ENCODE results near the gene TTC12.
A peak's percentile ranks its signal among the peaks of the same experiment; 100 is the strongest.

Gene TTC12

DNA sequence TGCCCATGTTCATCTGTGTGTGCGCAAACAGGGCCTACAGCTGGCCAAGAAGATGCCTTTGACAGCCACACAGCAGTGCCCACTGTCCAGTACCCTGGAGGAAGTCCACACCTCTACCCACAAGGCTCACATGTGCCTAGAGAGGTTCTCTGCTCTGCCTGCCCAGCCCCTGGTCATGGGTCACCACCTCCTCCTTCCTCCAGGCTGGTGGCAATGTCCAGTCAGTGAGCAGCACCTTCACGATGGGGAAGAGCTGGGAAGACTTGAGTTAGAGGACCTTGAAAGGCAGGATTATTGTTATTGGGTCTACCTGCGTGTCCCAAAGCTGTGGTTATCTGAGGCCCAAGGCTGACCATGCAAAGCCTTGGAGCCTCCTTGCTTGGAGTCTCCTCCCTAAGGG lies 28.4 kb upstream of the TTC12 start:
- TF ChIP-seq TEAD4 (IDR thresholded peaks at IDR 0.05) (no peak), EGR1 (IDR thresholded peaks at IDR 0.05) (no peak), TAF1 (IDR thresholded peaks at IDR 0.05; ENCODE audit: low read depth) (no peak), CEBPB (IDR thresholded peaks at IDR 0.05) (no peak)

DNA sequence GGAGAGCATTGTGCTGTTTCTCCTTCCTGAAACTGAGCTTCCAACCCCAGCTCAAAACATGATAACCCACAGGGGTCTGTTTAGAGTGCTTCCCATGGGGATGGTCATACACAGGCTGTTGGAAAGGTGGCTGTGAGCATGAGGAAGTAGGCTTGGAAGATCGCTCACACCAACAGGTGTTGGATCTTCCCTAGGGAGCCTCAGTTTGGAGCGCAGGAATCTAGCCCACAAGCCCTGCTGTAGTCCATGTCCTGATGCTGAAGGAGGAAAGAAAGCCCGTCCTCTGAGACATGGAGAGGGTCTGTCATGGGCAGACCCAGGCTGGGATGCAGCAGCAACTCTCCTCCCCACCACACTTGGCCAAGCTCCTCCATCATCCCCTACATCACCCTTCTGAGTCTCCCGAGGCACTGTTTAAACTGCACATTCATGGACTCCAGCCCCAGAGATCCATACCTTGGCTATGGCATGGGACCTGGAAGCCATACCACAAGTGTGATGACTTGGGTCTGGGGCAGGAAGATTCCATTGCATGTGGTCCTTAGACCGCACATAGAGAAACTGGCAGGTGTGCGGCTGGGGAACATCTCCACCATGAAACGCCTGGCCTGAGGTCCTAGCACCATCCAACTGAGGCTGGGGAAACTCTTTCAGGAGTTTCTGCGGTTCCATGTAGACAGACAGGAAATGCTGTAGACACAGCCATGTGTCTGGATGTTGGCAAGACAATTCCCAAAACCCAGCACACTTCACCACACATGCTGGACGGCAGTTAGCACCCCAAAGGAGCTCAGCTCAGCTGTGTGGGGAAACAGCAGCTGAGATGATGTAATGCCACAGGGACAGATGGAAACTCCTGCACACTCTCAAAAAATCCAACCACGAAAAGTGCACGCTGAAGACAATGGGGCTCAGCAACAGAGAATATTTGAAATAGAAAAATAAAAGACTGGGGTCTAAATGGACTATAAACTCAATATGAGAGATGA lies 27.6 kb upstream of the TTC12 start:
- TF ChIP-seq CEBPB (IDR thresholded peaks at IDR 0.05), result no peak

DNA sequence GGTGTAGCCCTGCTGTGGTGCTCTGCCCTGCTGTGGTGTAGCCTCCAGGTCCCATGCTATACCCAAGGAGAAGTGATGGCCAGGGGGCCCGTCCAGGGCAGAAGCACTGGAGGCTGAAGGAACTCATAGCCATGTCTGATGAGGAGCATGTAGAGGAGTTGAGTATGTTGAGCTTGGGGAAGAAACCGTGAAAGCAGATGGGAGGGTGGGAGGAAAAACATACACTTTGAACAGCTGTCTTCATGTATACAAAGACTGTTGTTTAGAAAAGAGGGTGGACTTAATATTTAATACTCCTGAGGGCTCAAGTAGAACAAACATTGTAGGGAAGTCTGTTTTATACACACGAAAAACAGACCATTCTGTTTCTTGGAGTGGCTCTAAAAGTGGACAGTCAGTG lies 26.6 kb upstream of the TTC12 start:
- TF ChIP-seq TCF12 (IDR thresholded peaks at IDR 0.05; ENCODE audit: low read depth) (no peak), NFIC (IDR thresholded peaks at IDR 0.05) (no peak), TAF1 (IDR thresholded peaks at IDR 0.05; ENCODE audit: low read depth) (no peak), YY1 (IDR thresholded peaks at IDR 0.05; ENCODE audit: low read depth) (no peak), CREB1 (IDR thresholded peaks at IDR 0.05; ENCODE audit: low read depth) (no peak), ZBTB7A (IDR thresholded peaks at IDR 0.05; ENCODE audit: low read depth) (no peak), RAD21 (IDR thresholded peaks at IDR 0.05; ENCODE audit: low read depth) (no peak), CEBPB (IDR thresholded peaks at IDR 0.05) (no peak)
- TF ChIP-seq, protein P1, sequence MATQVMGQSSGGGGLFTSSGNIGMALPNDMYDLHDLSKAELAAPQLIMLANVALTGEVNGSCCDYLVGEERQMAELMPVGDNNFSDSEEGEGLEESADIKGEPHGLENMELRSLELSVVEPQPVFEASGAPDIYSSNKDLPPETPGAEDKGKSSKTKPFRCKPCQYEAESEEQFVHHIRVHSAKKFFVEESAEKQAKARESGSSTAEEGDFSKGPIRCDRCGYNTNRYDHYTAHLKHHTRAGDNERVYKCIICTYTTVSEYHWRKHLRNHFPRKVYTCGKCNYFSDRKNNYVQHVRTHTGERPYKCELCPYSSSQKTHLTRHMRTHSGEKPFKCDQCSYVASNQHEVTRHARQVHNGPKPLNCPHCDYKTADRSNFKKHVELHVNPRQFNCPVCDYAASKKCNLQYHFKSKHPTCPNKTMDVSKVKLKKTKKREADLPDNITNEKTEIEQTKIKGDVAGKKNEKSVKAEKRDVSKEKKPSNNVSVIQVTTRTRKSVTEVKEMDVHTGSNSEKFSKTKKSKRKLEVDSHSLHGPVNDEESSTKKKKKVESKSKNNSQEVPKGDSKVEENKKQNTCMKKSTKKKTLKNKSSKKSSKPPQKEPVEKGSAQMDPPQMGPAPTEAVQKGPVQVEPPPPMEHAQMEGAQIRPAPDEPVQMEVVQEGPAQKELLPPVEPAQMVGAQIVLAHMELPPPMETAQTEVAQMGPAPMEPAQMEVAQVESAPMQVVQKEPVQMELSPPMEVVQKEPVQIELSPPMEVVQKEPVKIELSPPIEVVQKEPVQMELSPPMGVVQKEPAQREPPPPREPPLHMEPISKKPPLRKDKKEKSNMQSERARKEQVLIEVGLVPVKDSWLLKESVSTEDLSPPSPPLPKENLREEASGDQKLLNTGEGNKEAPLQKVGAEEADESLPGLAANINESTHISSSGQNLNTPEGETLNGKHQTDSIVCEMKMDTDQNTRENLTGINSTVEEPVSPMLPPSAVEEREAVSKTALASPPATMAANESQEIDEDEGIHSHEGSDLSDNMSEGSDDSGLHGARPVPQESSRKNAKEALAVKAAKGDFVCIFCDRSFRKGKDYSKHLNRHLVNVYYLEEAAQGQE (IDR thresholded peaks at IDR 0.05; ENCODE audit: low read depth), result no peak
- TF ChIP-seq, protein P2, sequence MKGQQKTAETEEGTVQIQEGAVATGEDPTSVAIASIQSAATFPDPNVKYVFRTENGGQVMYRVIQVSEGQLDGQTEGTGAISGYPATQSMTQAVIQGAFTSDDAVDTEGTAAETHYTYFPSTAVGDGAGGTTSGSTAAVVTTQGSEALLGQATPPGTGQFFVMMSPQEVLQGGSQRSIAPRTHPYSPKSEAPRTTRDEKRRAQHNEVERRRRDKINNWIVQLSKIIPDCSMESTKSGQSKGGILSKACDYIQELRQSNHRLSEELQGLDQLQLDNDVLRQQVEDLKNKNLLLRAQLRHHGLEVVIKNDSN (IDR thresholded peaks at IDR 0.05), result no peak

DNA sequence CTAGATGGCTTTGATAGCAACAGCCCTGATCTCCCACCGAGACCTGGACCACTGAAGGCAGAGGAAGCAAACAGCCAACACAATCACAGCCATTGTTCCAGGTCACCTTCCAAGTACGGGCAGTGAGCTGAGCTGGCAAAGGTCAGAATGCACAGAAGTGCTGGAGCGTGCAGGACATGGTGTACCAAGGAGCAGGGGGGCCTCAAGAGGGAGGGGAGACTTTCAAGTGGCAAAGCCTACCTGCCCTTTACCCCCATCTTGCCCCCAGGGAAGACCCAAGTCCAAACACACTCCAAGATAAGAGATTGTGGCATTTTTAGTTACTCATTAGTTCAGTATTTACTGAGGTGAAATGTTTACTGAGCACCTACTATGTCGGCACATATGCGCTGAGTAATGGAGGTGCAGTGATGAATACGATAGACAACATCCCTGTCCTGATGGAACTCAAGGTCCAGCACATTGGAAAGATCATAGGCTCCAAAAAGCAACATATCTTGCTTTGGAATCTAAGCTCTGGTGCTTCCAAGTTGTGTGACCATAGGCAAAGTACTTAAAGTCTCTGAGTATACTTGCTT lies 26.0 kb upstream of the TTC12 start:
- TF ChIP-seq TEAD4 (IDR thresholded peaks at IDR 0.05), result no peak
- TF ChIP-seq CEBPB (IDR thresholded peaks at IDR 0.05), result no peak
- TF ChIP-seq YY1 (IDR thresholded peaks at IDR 0.05; ENCODE audit: low read depth), result no peak
- no peak for TF ChIP-seq TAF1 (IDR thresholded peaks at IDR 0.05; ENCODE audit: low read depth)
- TF ChIP-seq, protein P2 (IDR thresholded peaks at IDR 0.05), result no peak
- TF ChIP-seq FOXM1 (IDR thresholded peaks at IDR 0.05; ENCODE audit: borderline replicate concordance, low read depth), result no peak
- TF ChIP-seq ZBTB7A (IDR thresholded peaks at IDR 0.05; ENCODE audit: low read depth), result no peak
- TF ChIP-seq EGR1 (IDR thresholded peaks at IDR 0.05), result no peak
- TF ChIP-seq NFIC (IDR thresholded peaks at IDR 0.05), result no peak
- TF ChIP-seq CREB1 (IDR thresholded peaks at IDR 0.05; ENCODE audit: low read depth), result no peak

DNA sequence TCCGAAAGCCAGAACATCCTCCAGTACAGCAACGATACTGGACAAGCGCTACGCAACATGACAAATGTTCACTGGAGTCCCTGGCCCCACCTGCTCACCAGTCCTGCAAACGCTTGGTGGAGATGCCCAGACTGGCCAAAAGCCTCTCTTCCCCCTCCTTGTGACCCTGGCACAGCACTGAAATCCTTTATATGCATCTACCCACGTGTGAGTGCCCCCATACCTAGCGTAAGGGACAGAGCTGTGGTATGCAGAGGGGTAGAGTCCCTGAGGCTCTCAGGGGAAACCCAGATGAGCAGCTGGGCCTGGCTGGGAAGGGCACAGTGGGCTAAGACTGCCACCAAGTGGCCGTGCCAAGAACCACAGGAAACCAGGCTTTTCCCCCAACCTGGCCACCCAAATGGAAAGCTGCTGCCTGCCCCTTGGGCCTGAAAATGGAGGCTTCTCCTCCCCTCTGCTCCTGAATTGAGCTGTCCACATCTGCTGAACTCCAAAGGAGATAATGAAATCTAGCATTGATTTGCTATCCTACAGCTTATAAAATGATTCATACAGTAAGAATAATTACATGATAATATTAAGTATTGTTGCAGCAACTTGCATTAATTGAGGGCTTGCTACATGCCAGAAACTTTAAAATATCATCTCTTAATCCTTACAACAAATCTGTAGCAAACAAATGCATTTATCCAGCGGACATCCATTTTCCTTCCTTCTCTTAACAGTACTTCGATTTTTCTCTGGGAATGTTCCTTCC lies 24.8 kb upstream of the TTC12 start:
- peak; percentile 92 for TF ChIP-seq RAD21 (IDR thresholded peaks at IDR 0.05; ENCODE audit: low read depth)
- TF ChIP-seq, protein P1 (IDR thresholded peaks at IDR 0.05; ENCODE audit: low read depth), result no peak

DNA sequence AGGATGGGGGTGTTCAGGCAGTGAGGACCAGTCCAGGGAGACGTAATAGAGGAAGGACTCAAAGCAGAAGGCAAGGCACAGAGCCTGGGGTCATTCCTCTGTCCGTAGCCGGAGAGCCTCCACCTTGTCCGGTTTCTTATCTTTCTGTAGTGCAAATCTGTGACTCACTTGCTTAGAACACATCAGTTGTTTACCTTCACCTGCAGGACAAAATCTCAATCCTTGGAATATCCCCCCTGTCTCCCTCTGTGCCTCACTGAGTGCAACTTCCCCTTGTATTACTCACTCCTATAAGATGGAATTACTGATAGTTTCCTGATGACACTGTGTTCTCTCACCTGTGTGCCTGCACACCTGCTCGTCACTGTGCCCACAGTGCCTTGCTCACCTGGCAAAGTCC lies 20.4 kb upstream of the TTC12 start:
- TF ChIP-seq ZBTB7A (IDR thresholded peaks at IDR 0.05; ENCODE audit: low read depth) (no peak), NFIC (IDR thresholded peaks at IDR 0.05) (no peak), YY1 (IDR thresholded peaks at IDR 0.05; ENCODE audit: low read depth) (no peak), CREB1 (IDR thresholded peaks at IDR 0.05; ENCODE audit: low read depth) (no peak), EGR1 (IDR thresholded peaks at IDR 0.05) (no peak), FOXM1 (IDR thresholded peaks at IDR 0.05; ENCODE audit: borderline replicate concordance, low read depth) (no peak), CEBPB (IDR thresholded peaks at IDR 0.05) (no peak), TEAD4 (IDR thresholded peaks at IDR 0.05) (no peak)
- TF ChIP-seq, protein P3, sequence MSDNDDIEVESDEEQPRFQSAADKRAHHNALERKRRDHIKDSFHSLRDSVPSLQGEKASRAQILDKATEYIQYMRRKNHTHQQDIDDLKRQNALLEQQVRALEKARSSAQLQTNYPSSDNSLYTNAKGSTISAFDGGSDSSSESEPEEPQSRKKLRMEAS (IDR thresholded peaks at IDR 0.05), result no peak

Data from Ishikawa (cell line).